CD4-positive, alpha-beta T cell (primary cell): ENCODE data around the gene SVIP. TPM values are rescaled to one million over a fixed set of nuclear protein-coding genes. Genes with fewer than 3 reads are reported as not detected.

Experiments
- ATAC-seq: fragments of 200-7000 bp; cut with Tn5 transposase; one replicate; pipeline ENCODE4 v1.10.0; 2022; ENCODE audit warnings: mild to moderate bottlenecking; ENCODE audit not compliant: poor library complexity
- CTCF ChIA-PET: fragments of 350-600 bp; sonication (Branson Sonifier 250); formaldehyde crosslinking; loops from one replicate; lab custom pipeline; 2021; ENCODE audit warnings: antibody characterized with exemption, inconsistent platforms; lab: Charles Lee
- POLR2A ChIA-PET: fragments of 350-600 bp; sonication (Branson Sonifier 250); formaldehyde crosslinking; loops from one replicate; lab custom pipeline; 2021; ENCODE audit warnings: antibody characterized with exemption, inconsistent platforms; lab: Charles Lee
- DNase-seq, 14 experiments: peaks; one replicate each; pipeline ENCODE4 v3.0.0-alpha.2; 2013 to 2020; ENCODE audit warnings: mixed read lengths in 2 of 14
- H3K27ac ChIP-seq, 2 donors: one replicate each; pipeline versions ENCODE4 v1.5.1 to v1.7.0; 2013; ENCODE audit warnings: low read length in 2 of 2, low read depth in 1 of 2, mild to moderate bottlenecking in 1 of 2
- H3K27me3 ChIP-seq, 2 experiments: 1 replicate in 1 of 2; 2 replicates in 1 of 2; pipeline versions ENCODE4 v1.6.1 to v1.7.0; 2013; ENCODE audit warnings: low read length in 2 of 2, control low read depth in 1 of 2, mild to moderate bottlenecking in 1 of 2, moderate library complexity in 1 of 2; ENCODE audit not compliant: insufficient read depth in 2 of 2, control insufficient read depth in 1 of 2
- H3K36me3 ChIP-seq: one replicate; pipeline ENCODE4 v1.6.1; 2013; ENCODE audit warnings: low read length, control low read depth; ENCODE audit not compliant: insufficient read depth
- H3K4me1 ChIP-seq: one replicate; pipeline ENCODE4 v1.6.1; 2013; ENCODE audit warnings: low read length, control low read depth; ENCODE audit not compliant: insufficient read depth
- H3K4me3 ChIP-seq: one replicate; pipeline ENCODE4 v1.5.1; 2013; ENCODE audit warnings: mild to moderate bottlenecking, low read length, moderate library complexity
- H3K9me3 ChIP-seq, 2 experiments: 1 replicate in 1 of 2; 2 replicates in 1 of 2; pipeline versions ENCODE4 v1.6.1 to v1.7.0; 2013; ENCODE audit warnings: low read length in 2 of 2, mild to moderate bottlenecking in 2 of 2, control low read depth in 1 of 2, moderate library complexity in 1 of 2; ENCODE audit not compliant: control insufficient read depth in 1 of 2, insufficient read depth in 1 of 2
- H3K27ac Mint-ChIP-seq: one replicate; pipeline ENCODE4 v1.8.0; 2020; ENCODE audit warnings: mixed read lengths
- H3K27me3 Mint-ChIP-seq: one replicate; pipeline ENCODE4 v1.8.0; 2021; ENCODE audit warnings: mixed read lengths
- H3K36me3 Mint-ChIP-seq: one replicate; pipeline ENCODE4 v1.8.0; 2021; ENCODE audit warnings: low read depth, mixed read lengths
- H3K4me1 Mint-ChIP-seq: one replicate; pipeline ENCODE4 v1.8.0; 2021; ENCODE audit warnings: low read depth, mixed read lengths
- H3K4me3 Mint-ChIP-seq: one replicate; pipeline ENCODE4 v1.8.0; 2020; ENCODE audit warnings: mild to moderate bottlenecking, mixed read lengths
- H3K9me3 Mint-ChIP-seq: one replicate; pipeline ENCODE4 v1.8.0; 2020; ENCODE audit warnings: mixed read lengths
- intact Hi-C, 2 experiments: fragments of 100-400 bp; cut with DNase I in 1 of 2; cut with micrococcal nuclease in 1 of 2; formaldehyde crosslinking; loops; one replicate each; pipeline versions ENCODE4 v1.15.1 to v1.9.0; 2023 to 2025; cut with DNase I, micrococcal nuclease
- total RNA-seq, 174 experiments: library from RNA in 2 of 174; stranded (reverse) in 2 of 174; gene quantifications; one replicate each; pipeline ENCODE4 v1.2.3 and lab custom pipeline; 2021 to 2026
- TF ChIP-seq, protein P1 (sequence below): fragments of 200-600 bp; IDR thresholded peaks from one replicate; pipeline ENCODE4 v1.8.0; 2022; ENCODE audit warnings: antibody characterized with exemption, mild to moderate bottlenecking

Gene SVIP
- total RNA-seq, 2 experiments from 2014 or later: 58.1 to 67.3 TPM

DNA sequence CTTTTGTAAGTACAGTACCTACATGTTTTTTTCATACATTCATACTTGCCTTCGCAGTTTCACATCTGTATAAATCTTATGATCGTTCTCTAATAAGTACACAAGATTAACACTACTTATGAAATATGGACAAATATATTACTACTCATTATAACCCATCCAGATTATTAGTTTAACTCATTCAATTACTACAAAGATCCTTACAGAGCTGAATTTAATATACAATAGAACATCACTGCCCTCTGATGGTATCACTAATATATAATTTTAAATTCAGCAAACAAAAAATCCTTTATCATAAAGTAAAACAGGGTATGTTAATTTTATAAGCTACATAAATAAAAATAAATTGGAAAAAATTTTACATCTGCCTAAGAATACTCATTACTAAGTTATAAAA lies 7.4 kb downstream of the SVIP start:
- CTCF ChIA-PET: no interaction called here
- Mint-ChIP-seq H3K4me3 (no peak overlapping the region), H3K36me3 (peaks cover 95% of the 10 kb centered on the region), H3K27me3 (no peaks in the 10 kb centered on the region), H3K4me1 (no peaks in the 10 kb centered on the region), H3K27ac (no peak overlapping the region), H3K9me3 (peaks cover 6% of the 10 kb centered on the region)
- DNase-seq (no peak), ATAC-seq (no peak)
- H3K4me3 ChIP-seq: no peak overlapping the region
- POLR2A ChIA-PET: no interaction called here
- no peaks in the 10 kb centered on the region for H3K9me3 ChIP-seq
- TF ChIP-seq, protein P1, sequence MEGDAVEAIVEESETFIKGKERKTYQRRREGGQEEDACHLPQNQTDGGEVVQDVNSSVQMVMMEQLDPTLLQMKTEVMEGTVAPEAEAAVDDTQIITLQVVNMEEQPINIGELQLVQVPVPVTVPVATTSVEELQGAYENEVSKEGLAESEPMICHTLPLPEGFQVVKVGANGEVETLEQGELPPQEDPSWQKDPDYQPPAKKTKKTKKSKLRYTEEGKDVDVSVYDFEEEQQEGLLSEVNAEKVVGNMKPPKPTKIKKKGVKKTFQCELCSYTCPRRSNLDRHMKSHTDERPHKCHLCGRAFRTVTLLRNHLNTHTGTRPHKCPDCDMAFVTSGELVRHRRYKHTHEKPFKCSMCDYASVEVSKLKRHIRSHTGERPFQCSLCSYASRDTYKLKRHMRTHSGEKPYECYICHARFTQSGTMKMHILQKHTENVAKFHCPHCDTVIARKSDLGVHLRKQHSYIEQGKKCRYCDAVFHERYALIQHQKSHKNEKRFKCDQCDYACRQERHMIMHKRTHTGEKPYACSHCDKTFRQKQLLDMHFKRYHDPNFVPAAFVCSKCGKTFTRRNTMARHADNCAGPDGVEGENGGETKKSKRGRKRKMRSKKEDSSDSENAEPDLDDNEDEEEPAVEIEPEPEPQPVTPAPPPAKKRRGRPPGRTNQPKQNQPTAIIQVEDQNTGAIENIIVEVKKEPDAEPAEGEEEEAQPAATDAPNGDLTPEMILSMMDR: no peak
- peaks cover 66% of the 10 kb centered on the region for H3K36me3 ChIP-seq
- no peak overlapping the region for H3K27ac ChIP-seq
- H3K4me1 ChIP-seq: no peaks in the 10 kb centered on the region
- no peaks in the 10 kb centered on the region for H3K27me3 ChIP-seq
- intact Hi-C loops: no loop called here

DNA sequence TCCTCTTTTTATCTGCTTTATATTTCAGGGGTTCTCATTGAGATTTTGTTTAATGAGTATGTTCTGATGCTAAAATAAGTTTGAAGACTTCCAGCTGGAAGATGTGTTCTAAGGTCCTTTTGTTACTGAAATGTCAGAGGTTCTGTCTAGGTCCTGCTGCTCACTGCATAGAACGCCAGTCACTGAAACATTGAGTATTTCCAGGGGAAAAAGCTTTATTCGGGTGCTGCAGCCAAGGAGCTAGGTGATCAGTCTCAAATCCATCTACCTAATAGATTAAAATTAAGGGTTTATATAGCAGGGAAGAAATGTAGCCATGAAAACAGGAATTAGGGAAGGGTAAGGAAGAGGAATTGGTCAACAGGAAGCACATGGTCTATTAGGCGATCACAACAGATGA lies 19.7 kb downstream of the SVIP start:
- intact Hi-C loops: no loop called here
- Histone ChIP-seq H3K4me3 (no peak overlapping the region), H3K27me3 (no peaks in the 10 kb centered on the region), H3K36me3 (no peaks in the 10 kb centered on the region), H3K4me1 (no peaks in the 10 kb centered on the region), H3K27ac (no peak overlapping the region), H3K9me3 (no peaks in the 10 kb centered on the region)
- no peak overlapping the region for H3K4me3 Mint-ChIP-seq
- DNase-seq: no peak
- ChIA-PET CTCF (no interaction called here), POLR2A (interaction anchor here (1.9 kb wide), 1 partner anchor 20 kb away, joined by 8 read pairs; the partner anchor contains the start of gene SVIP)
- H3K27ac Mint-ChIP-seq: no peak overlapping the region
- no peaks in the 10 kb centered on the region for H3K4me1 Mint-ChIP-seq
- H3K36me3 Mint-ChIP-seq: no peaks in the 10 kb centered on the region
- TF ChIP-seq, protein P1: no peak
- peaks cover 14% of the 10 kb centered on the region for H3K9me3 Mint-ChIP-seq
- H3K27me3 Mint-ChIP-seq: no peaks in the 10 kb centered on the region
- no peak for ATAC-seq

DNA sequence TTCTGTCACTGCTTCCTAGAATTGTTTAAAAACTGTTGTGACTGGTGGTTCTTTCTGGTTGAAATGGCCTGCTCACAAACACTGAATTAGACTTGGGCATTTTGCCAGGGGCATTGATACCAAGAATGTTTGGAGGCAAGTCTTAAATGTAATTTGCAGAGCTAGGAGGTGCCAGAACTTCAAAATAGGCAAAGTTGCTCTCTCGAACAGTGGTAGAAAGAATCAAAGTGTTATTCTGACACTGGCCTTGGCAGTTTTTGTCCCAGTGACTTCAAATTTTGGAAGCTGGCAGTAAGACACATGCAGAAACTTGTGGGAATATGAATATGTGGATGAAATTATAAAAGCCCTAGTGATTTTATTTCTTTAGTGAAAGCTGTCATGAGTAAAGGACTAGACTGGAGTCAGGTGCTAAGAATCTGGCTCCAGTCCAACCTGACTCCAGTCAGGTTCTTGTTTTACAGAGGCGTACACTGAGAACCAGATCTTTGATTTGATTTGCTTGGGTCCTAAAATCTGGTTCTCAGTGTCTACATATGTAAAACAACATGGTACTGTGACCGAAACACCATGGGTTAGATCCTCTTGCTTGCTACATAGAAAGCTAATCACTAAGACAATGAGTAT lies 20.9 kb downstream of the SVIP start:
- Mint-ChIP-seq H3K36me3 (no peaks in the 10 kb centered on the region), H3K9me3 (peaks cover 9% of the 10 kb centered on the region), H3K27ac (no peak overlapping the region), H3K27me3 (no peaks in the 10 kb centered on the region), H3K4me3 (no peak overlapping the region), H3K4me1 (no peaks in the 10 kb centered on the region)
- Histone ChIP-seq H3K27me3 (no peaks in the 10 kb centered on the region), H3K36me3 (no peaks in the 10 kb centered on the region), H3K27ac (no peak overlapping the region), H3K4me1 (no peaks in the 10 kb centered on the region), H3K9me3 (no peaks in the 10 kb centered on the region), H3K4me3 (no peak overlapping the region)
- POLR2A ChIA-PET: interaction anchor here (1.9 kb wide), 1 partner anchor 21 kb away, joined by 8 read pairs; the partner anchor contains the start of gene SVIP
- intact Hi-C loops: no loop called here
- ATAC-seq (no peak), DNase-seq (no peak)
- CTCF ChIA-PET: no interaction called here
- TF ChIP-seq, protein P1: no peak
